DOHH2 (cell line): ENCODE results near the gene RUSF1.
A peak's percentile ranks its signal among the peaks of the same experiment; 100 is the strongest.

Source experiments
- CTCF ChIP-seq: fragments of 200-600 bp; sonication (generic); IDR thresholded peaks from one replicate; pipeline ENCODE4 v1.5.1; 2014; ENCODE audit warnings: antibody characterized with exemption, mild to moderate bottlenecking, low read depth, low read length; ENCODE audit not compliant: poor library complexity, severe bottlenecking
- EZH2phosphoT487 ChIP-seq: fragments of 200-600 bp; sonication (generic); IDR thresholded peaks from 2 replicates; pipeline ENCODE4 v1.6.1; 2017; ENCODE audit warnings: borderline replicate concordance, mild to moderate bottlenecking, antibody characterized with exemption, low read length, moderate library complexity, mixed read lengths

- TF ChIP-seq CTCF = peak; percentile 11
- no peak for TF ChIP-seq EZH2phosphoT487
Measured at GRCh38 chr16:31472709-31473203, 35.4 kb downstream of the RUSF1 start.
